Activated naive CD4-positive, alpha-beta T cell treated with anti-CD3 and anti-CD28 coated beads, Interleukin-2, amount 10 ng/mL, durations not matched to agents 7 days and 5 days (primary cell): ENCODE data around the gene SLC51B.
A peak's percentile ranks its signal among the peaks of the same experiment; 100 is the strongest.

Source experiments
- CTCF ChIA-PET: fragments of 350-600 bp; sonication (Branson Sonifier 250); formaldehyde crosslinking; loops from one replicate; lab custom pipeline; 2021; ENCODE audit warnings: antibody characterized with exemption; lab: Charles Lee
- DNase-seq: peaks from one replicate; pipeline ENCODE4 v3.0.0-alpha.2; 2020
- H3K27ac Mint-ChIP-seq: one replicate; pipeline ENCODE4 v1.8.0; 2021; ENCODE audit warnings: mild to moderate bottlenecking, moderate library complexity, mixed read lengths
- H3K27me3 Mint-ChIP-seq: one replicate; pipeline ENCODE4 v1.8.0; 2021; ENCODE audit warnings: mild to moderate bottlenecking, mixed read lengths
- H3K36me3 Mint-ChIP-seq: one replicate; pipeline ENCODE4 v1.8.0; 2021; ENCODE audit warnings: mixed read lengths
- H3K4me1 Mint-ChIP-seq: one replicate; pipeline ENCODE4 v1.8.0; 2021; ENCODE audit warnings: mixed read lengths
- H3K4me3 Mint-ChIP-seq: one replicate; pipeline ENCODE4 v1.8.0; 2021; ENCODE audit warnings: mild to moderate bottlenecking, moderate library complexity, mixed read lengths
- H3K9me3 Mint-ChIP-seq: one replicate; pipeline ENCODE4 v1.8.0; 2021; ENCODE audit warnings: mixed read lengths

Gene SLC51B

DNA sequence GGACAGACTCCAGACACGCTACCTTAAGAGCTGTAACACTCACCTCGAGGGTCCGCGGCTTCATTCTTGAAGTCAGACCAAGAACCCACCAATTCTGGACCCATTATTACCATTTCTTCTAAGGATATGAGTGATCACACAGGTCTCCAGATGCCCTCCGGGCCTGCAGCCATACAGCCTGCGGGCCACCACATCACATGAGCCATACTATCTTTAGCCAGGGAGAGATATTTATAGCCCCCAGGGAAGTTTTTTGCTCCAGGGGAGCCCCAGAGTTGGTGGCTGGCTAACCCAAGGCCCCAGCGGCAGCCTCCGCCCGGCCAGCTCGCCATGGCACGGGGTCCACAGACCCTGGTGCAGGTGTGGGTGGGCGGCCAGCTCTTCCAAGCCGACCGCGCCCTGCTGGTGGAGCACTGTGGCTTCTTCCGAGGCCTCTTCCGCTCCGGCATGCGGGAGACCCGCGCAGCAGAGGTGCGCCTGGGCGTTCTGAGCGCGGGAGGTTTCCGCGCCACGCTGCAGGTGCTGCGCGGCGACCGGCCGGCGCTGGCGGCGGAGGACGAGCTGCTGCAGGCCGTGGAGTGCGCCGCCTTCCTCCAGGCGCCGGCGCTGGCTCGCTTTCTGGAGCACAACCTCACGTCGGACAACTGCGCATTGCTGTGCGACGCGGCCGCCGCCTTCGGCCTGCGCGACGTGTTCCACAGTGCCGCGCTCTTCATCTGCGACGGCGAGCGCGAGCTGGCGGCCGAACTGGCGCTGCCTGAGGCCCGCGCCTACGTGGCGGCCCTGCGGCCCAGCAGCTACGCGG lies 31.5 kb downstream of the SLC51B start, which contains the start of gene KBTBD13:
KBTBD13 (plus strand) TSS at position 261 of the 805 bp plus-strand sequence; CDS start at position 331, 70 bp downstream.
- no peak for DNase-seq
- Mint-ChIP-seq H3K4me1 (peaks cover 7% of the 10 kb centered on the region), H3K4me3 (no peak within 1 kb of the TSS), H3K27ac (no peak within 1 kb of the TSS), H3K36me3 (no peaks in the 10 kb centered on the region), H3K9me3 (peaks cover 1% of the 10 kb centered on the region), H3K27me3 (peaks cover 50% of the 10 kb centered on the region)
- CTCF ChIA-PET: interaction anchor here (1.2 to 3.6 kb wide), 4 partner anchors 10 to 43 kb away, joined by 3 to 30 read pairs (median 11); no protein-coding TSS in a partner anchor

- H3K4me1 Mint-ChIP-seq: peaks cover 11% of the 10 kb centered on the region
- H3K27me3 Mint-ChIP-seq: peaks cover 52% of the 10 kb centered on the region
- CTCF ChIA-PET: interaction anchor here (0.9 to 3.6 kb wide), 5 partner anchors 23 to 44 kb away, joined by 3 to 30 read pairs (median 4); no protein-coding TSS in a partner anchor
- H3K4me3 Mint-ChIP-seq: no peak overlapping the region
- peaks cover 1% of the 10 kb centered on the region for H3K9me3 Mint-ChIP-seq
- no peaks in the 10 kb centered on the region for H3K36me3 Mint-ChIP-seq
- no peak for DNase-seq
- H3K27ac Mint-ChIP-seq: no peak overlapping the region
Measured at GRCh38 chr15:65077291-65077980, 32.2 kb downstream of the SLC51B start.

- peaks cover 16% of the 10 kb centered on the region for H3K4me1 Mint-ChIP-seq
- CTCF ChIA-PET: interaction anchor here (0.6 to 3.6 kb wide), 9 partner anchors 9 to 300 kb away, joined by 3 to 30 read pairs (median 4); no protein-coding TSS in a partner anchor
- H3K27me3 Mint-ChIP-seq: peaks cover 57% of the 10 kb centered on the region
- H3K9me3 Mint-ChIP-seq: peaks cover 1% of the 10 kb centered on the region
- no peaks in the 10 kb centered on the region for H3K36me3 Mint-ChIP-seq
- no peak overlapping the region for H3K4me3 Mint-ChIP-seq
- no peak overlapping the region for H3K27ac Mint-ChIP-seq
- DNase-seq: peak; percentile 68
Measured at GRCh38 chr15:65077981-65078352, 32.8 kb downstream of the SLC51B start.

GRCh38 chr15:65079580-65079979 lies 34.4 kb downstream of the SLC51B start:
- Mint-ChIP-seq H3K27me3 (peaks cover 73% of the 10 kb centered on the region), H3K4me1 (peaks cover 18% of the 10 kb centered on the region), H3K9me3 (peaks cover 1% of the 10 kb centered on the region), H3K36me3 (no peaks in the 10 kb centered on the region), H3K4me3 (no peak overlapping the region), H3K27ac (no peak overlapping the region)
- CTCF ChIA-PET: interaction anchor here (1.4 to 3.6 kb wide), 3 partner anchors 25 to 347 kb away, joined by 7 to 30 read pairs (median 18); no protein-coding TSS in a partner anchor
- DNase-seq: no peak

DNA sequence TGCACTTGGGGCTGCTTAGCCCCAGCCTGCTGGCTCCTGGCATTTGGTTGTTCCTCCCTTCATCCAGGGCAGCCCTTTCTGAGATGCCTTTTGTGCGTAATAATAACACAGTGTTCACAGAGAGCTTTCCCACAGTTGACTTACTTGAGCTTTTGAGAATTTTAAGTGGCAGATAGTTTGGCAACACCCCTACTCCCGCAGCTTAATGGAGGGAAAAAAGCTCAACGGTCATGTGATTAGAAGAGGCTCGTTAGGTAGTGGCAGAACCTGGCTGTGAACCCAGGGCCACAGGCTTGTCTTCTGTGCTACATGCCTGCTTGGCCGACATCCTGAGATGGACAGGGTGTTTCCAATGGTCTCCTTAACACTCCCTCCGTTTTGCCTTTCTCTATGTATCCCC lies 36.1 kb downstream of the SLC51B start:
- Mint-ChIP-seq H3K27me3 (peaks cover 85% of the 10 kb centered on the region), H3K4me3 (no peak overlapping the region), H3K36me3 (no peaks in the 10 kb centered on the region), H3K27ac (no peak overlapping the region), H3K9me3 (peaks cover 1% of the 10 kb centered on the region), H3K4me1 (peaks cover 18% of the 10 kb centered on the region)
- DNase-seq: no peak
- CTCF ChIA-PET: interaction anchor here (0.9 kb wide), 1 partner anchor 20 kb away, joined by 3 read pairs; no protein-coding TSS in a partner anchor

GRCh38 chr15:65081758-65082157 lies 36.6 kb downstream of the SLC51B start:
- no peak overlapping the region for H3K27ac Mint-ChIP-seq
- H3K9me3 Mint-ChIP-seq: peaks cover 1% of the 10 kb centered on the region
- CTCF ChIA-PET: interaction anchor here (1.2 kb wide), 1 partner anchor 48 kb away, joined by 3 read pairs; no protein-coding TSS in a partner anchor
- H3K4me1 Mint-ChIP-seq: peaks cover 18% of the 10 kb centered on the region
- DNase-seq: no peak
- H3K4me3 Mint-ChIP-seq: no peak overlapping the region
- no peaks in the 10 kb centered on the region for H3K36me3 Mint-ChIP-seq
- peaks cover 86% of the 10 kb centered on the region for H3K27me3 Mint-ChIP-seq

- peaks cover 89% of the 10 kb centered on the region for H3K27me3 Mint-ChIP-seq
- peak; percentile 55 for DNase-seq
- H3K27ac Mint-ChIP-seq: no peak overlapping the region
- no peak overlapping the region for H3K4me3 Mint-ChIP-seq
- peaks cover 1% of the 10 kb centered on the region for H3K9me3 Mint-ChIP-seq
- no peaks in the 10 kb centered on the region for H3K36me3 Mint-ChIP-seq
- H3K4me1 Mint-ChIP-seq: peaks cover 18% of the 10 kb centered on the region
- CTCF ChIA-PET: interaction anchor here (1.1 to 1.7 kb wide), 3 partner anchors 27 to 351 kb away, joined by 3 to 4 read pairs (median 3); no protein-coding TSS in a partner anchor
Measured at GRCh38 chr15:65082303-65082953, 37.2 kb downstream of the SLC51B start.

DNA sequence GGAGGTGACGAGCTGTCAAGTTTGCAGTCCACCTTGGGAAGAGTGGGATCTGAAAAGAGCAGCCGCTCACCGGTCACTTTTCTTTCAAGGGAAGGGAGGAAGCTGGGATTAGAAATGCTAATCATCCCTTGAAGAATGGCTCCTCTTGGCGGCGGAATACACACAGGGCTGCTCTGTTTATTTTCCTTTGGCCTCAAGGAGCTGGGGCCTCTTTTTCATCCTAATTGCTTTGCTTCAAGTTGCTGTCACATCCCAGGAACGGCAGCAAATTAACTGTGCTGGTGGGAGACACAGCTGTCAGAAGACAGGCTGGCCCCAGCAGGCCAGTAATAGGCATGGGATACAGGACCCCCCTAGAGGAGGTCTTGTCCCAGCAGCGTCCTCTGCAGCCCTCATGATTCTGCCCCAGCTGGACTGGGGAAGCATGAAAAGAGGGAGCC lies 38.1 kb downstream of the SLC51B start:
- Mint-ChIP-seq H3K4me3 (no peak overlapping the region), H3K36me3 (no peaks in the 10 kb centered on the region), H3K4me1 (peaks cover 11% of the 10 kb centered on the region), H3K27me3 (peaks cover 80% of the 10 kb centered on the region), H3K9me3 (no peaks in the 10 kb centered on the region), H3K27ac (no peak overlapping the region)
- CTCF ChIA-PET: interaction anchor here (0.9 to 1.7 kb wide), 3 partner anchors 28 to 352 kb away, joined by 3 to 4 read pairs (median 3); no protein-coding TSS in a partner anchor
- DNase-seq: no peak

- Mint-ChIP-seq H3K27me3 (peaks cover 67% of the 10 kb centered on the region), H3K4me3 (no peak overlapping the region), H3K9me3 (no peaks in the 10 kb centered on the region), H3K27ac (no peak overlapping the region), H3K36me3 (no peaks in the 10 kb centered on the region), H3K4me1 (peaks cover 11% of the 10 kb centered on the region)
- DNase-seq: no peak
- CTCF ChIA-PET: interaction anchor here (1.3 to 1.4 kb wide), 2 partner anchors 15 to 30 kb away, joined by 4 to 5 read pairs; no protein-coding TSS in a partner anchor
Measured at GRCh38 chr15:65084500-65085206, 39.5 kb downstream of the SLC51B start.

DNA sequence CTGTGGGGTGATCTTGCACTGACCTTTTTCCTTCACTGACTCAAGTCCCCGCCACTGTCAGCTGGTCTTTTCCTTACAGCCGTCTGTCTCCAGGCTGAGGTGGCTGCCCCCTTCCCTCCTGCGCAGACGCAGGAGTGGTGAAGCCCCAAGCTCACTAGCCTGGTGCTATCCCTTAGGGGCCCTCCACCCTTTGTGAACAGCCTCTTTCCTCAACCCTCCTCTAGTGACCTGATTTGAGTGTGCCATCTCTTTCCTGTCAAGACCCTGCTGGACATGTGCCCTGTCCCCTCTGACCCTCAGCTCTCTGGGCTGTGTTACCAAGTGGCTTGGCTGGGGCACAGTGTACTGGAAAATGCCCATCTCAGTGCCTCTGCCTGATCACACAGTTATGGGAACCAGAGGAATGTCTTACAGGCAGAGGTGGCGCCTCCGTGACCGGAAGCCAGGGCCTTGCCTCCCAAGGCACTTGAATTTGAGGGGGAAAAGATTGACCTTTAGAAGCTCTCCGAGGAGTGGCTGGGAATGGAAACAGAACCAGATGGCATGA lies 40.1 kb downstream of the SLC51B start:
- CTCF ChIA-PET: interaction anchor here (1.3 to 1.4 kb wide), 2 partner anchors 15 to 31 kb away, joined by 4 to 5 read pairs; no protein-coding TSS in a partner anchor

GRCh38 chr15:65085990-65086679 lies 40.9 kb downstream of the SLC51B start:
- no peaks in the 10 kb centered on the region for H3K36me3 Mint-ChIP-seq
- H3K27ac Mint-ChIP-seq: no peak overlapping the region
- H3K27me3 Mint-ChIP-seq: peaks cover 56% of the 10 kb centered on the region
- CTCF ChIA-PET: interaction anchor here (0.5 to 1.9 kb wide), 8 partner anchors 9 to 553 kb away, joined by 3 to 7 read pairs (median 4); no protein-coding TSS in a partner anchor
- no peak overlapping the region for H3K4me3 Mint-ChIP-seq
- no peaks in the 10 kb centered on the region for H3K9me3 Mint-ChIP-seq
- peaks cover 11% of the 10 kb centered on the region for H3K4me1 Mint-ChIP-seq
- DNase-seq: peak; percentile 45

More for the DNA sequence above, 40.1 kb downstream of the SLC51B start:
- Mint-ChIP-seq H3K27me3 (peaks cover 60% of the 10 kb centered on the region), H3K4me1 (peaks cover 11% of the 10 kb centered on the region), H3K4me3 (no peak overlapping the region), H3K9me3 (no peaks in the 10 kb centered on the region), H3K27ac (no peak overlapping the region), H3K36me3 (no peaks in the 10 kb centered on the region)
- DNase-seq: no peak

DNA sequence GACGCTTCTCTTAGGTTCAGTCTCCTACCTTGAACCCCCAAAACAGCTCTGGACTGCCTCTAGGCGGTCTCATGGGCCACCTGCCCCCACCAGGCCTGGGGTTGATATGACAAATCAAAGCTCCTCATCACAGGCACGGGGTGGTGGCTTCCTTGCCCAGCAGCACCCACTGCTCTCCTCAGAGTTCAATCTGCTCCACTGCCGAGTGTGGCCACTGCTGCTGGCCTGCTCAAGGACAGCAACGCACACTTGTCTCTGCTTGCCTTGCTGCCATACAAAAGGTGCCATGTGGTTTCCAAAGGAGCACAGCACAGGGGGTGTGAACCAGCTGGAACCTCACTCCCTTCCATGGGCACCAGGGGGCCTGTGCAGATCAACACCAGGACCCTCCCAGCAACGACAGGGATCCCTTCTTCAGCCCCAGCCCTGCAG lies 41.5 kb downstream of the SLC51B start:
- CTCF ChIA-PET: interaction anchor here (0.5 to 1.9 kb wide), 7 partner anchors 9 to 552 kb away, joined by 3 to 7 read pairs (median 4); no protein-coding TSS in a partner anchor
- H3K27ac Mint-ChIP-seq: no peak overlapping the region
- peaks cover 51% of the 10 kb centered on the region for H3K27me3 Mint-ChIP-seq

More for the DNA sequence above, 41.5 kb downstream of the SLC51B start:
- no peak for DNase-seq
- no peaks in the 10 kb centered on the region for H3K9me3 Mint-ChIP-seq
- no peaks in the 10 kb centered on the region for H3K36me3 Mint-ChIP-seq
- peaks cover 11% of the 10 kb centered on the region for H3K4me1 Mint-ChIP-seq
- no peak overlapping the region for H3K4me3 Mint-ChIP-seq
